ENCODE data around the gene NES. TPM values are rescaled to one million over a fixed set of nuclear protein-coding genes. Genes with fewer than 3 reads are reported as not detected.

NES gene
- total RNA-seq, 1 experiment from 2014 or later = 168 TPM

GRCh38 chr1:156690675-156691036, 13.4 kb upstream of the NES start:
- Histone ChIP-seq H3K4me2 (ENCODE audit: insufficient read depth, insufficient read length, low read length) (no peak overlapping the region), H3K56ac (ENCODE audit: insufficient read length, low read depth, low read length) (no peak overlapping the region), H4K20me1 (ENCODE audit: control insufficient read depth, insufficient read depth, insufficient read length) (no peaks in the 10 kb centered on the region), H3K4me1 (ENCODE audit: insufficient read depth, low read length) (peaks cover 17% of the 10 kb centered on the region; the same call in 1 of the 2 replicates), H4K91ac (ENCODE audit: insufficient read length, low read depth, low read length) (no peak overlapping the region), H3K14ac (ENCODE audit: insufficient read depth, low read length) (no peak overlapping the region), H3K18ac (ENCODE audit: insufficient read length, low read depth, low read length) (no peak overlapping the region), H4K8ac (replicated peaks; ENCODE audit: insufficient read length, low read depth, low read length) (no peak overlapping the region), H2BK15ac (ENCODE audit: low read depth, low read length) (no peak overlapping the region), H3T11ph (ENCODE audit: low read length) (no peak overlapping the region), H2BK20ac (ENCODE audit: low read depth, low read length, poor library complexity, severe bottlenecking) (no peak overlapping the region), H3K23ac (ENCODE audit: insufficient read length, low read depth, low read length) (no peak overlapping the region), H3K27ac (ENCODE audit: insufficient read length, low read depth, low read length) (no peak overlapping the region), H3K9ac (ENCODE audit: extremely low read depth, insufficient read length, low read length) (no peak overlapping the region), H3K4ac (ENCODE audit: low read depth, low read length) (no peak overlapping the region), H2BK12ac (ENCODE audit: insufficient read length, low read depth, low read length) (no peak overlapping the region), H2BK120ac (ENCODE audit: low read depth, low read length, poor library complexity, severe bottlenecking) (no peak overlapping the region), H3K79me2 (ENCODE audit: insufficient read depth, low read length) (no peaks in the 10 kb centered on the region), H2BK5ac (ENCODE audit: insufficient read length, low read length) (no peak overlapping the region), H3K79me1 (ENCODE audit: insufficient read depth, low read depth, low read length, poor library complexity, severe bottlenecking) (no peaks in the 10 kb centered on the region), H3K9me3 (ENCODE audit: control insufficient read depth, low read depth, low read length) (no peaks in the 10 kb centered on the region), H2AK5ac (ENCODE audit: insufficient read length, low read length) (no peak overlapping the region), H4K5ac (ENCODE audit: insufficient read length, low read depth, low read length) (no peak overlapping the region), H3K23me2 (ENCODE audit: insufficient read length, low read depth, low read length, poor library complexity, severe bottlenecking) (peaks cover 10% of the 10 kb centered on the region), H2AFZ (ENCODE audit: low read length) (no peak overlapping the region), H3K27me3 (ENCODE audit: insufficient read depth, low read length) (no peaks in the 10 kb centered on the region)
- H3K27ac Mint-ChIP-seq = peak overlapping the region in 1 of 3 experiments; percentile 2; a peak in 2 of 7 replicates
- H3K4me3 Mint-ChIP-seq = peak overlapping the region in 1 of 2 experiments; percentile 76; a peak in 2 of 5 replicates
- H3K27me3 Mint-ChIP-seq (ENCODE audit: low read depth) = peaks cover 13% of the 10 kb centered on the region
- WGBS (ENCODE audit: extremely low coverage, insufficient read length, low lambda C conversion rate) = no CpG with 5 or more reads among the region's 8 CpGs
- TF ChIP-seq, protein P1, sequence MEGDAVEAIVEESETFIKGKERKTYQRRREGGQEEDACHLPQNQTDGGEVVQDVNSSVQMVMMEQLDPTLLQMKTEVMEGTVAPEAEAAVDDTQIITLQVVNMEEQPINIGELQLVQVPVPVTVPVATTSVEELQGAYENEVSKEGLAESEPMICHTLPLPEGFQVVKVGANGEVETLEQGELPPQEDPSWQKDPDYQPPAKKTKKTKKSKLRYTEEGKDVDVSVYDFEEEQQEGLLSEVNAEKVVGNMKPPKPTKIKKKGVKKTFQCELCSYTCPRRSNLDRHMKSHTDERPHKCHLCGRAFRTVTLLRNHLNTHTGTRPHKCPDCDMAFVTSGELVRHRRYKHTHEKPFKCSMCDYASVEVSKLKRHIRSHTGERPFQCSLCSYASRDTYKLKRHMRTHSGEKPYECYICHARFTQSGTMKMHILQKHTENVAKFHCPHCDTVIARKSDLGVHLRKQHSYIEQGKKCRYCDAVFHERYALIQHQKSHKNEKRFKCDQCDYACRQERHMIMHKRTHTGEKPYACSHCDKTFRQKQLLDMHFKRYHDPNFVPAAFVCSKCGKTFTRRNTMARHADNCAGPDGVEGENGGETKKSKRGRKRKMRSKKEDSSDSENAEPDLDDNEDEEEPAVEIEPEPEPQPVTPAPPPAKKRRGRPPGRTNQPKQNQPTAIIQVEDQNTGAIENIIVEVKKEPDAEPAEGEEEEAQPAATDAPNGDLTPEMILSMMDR (conservative IDR thresholded peaks at IDR 0.05) = no peak
- DNase-seq = no peak
- no peaks in the 10 kb centered on the region for H3K36me3 Mint-ChIP-seq (ENCODE audit: insufficient read depth in 1 of 3, low read depth in 3 of 3)
- peaks cover 0 to 5% of the 10 kb centered on the region in 2 experiments; a peak in 1 of 5 replicates for H3K9me3 Mint-ChIP-seq
- H3K4me1 Mint-ChIP-seq = peaks cover 57 to 58% of the 10 kb centered on the region in 2 experiments

All from H9 (cell line).